ENCODE results near the gene ATP5MC3.

GRCh38 chr2:175180701-175181103 lies 808 bp downstream of the ATP5MC3 start:
- TF ChIP-seq POLR2AphosphoS5 (IDR thresholded peaks at IDR 0.05; ENCODE audit: low read depth): no peak
- TF ChIP-seq, protein P1, sequence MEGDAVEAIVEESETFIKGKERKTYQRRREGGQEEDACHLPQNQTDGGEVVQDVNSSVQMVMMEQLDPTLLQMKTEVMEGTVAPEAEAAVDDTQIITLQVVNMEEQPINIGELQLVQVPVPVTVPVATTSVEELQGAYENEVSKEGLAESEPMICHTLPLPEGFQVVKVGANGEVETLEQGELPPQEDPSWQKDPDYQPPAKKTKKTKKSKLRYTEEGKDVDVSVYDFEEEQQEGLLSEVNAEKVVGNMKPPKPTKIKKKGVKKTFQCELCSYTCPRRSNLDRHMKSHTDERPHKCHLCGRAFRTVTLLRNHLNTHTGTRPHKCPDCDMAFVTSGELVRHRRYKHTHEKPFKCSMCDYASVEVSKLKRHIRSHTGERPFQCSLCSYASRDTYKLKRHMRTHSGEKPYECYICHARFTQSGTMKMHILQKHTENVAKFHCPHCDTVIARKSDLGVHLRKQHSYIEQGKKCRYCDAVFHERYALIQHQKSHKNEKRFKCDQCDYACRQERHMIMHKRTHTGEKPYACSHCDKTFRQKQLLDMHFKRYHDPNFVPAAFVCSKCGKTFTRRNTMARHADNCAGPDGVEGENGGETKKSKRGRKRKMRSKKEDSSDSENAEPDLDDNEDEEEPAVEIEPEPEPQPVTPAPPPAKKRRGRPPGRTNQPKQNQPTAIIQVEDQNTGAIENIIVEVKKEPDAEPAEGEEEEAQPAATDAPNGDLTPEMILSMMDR (conservative IDR thresholded peaks at IDR 0.05; ENCODE audit: low read depth in 2 of 2): no peak
- TF ChIP-seq, protein P2, sequence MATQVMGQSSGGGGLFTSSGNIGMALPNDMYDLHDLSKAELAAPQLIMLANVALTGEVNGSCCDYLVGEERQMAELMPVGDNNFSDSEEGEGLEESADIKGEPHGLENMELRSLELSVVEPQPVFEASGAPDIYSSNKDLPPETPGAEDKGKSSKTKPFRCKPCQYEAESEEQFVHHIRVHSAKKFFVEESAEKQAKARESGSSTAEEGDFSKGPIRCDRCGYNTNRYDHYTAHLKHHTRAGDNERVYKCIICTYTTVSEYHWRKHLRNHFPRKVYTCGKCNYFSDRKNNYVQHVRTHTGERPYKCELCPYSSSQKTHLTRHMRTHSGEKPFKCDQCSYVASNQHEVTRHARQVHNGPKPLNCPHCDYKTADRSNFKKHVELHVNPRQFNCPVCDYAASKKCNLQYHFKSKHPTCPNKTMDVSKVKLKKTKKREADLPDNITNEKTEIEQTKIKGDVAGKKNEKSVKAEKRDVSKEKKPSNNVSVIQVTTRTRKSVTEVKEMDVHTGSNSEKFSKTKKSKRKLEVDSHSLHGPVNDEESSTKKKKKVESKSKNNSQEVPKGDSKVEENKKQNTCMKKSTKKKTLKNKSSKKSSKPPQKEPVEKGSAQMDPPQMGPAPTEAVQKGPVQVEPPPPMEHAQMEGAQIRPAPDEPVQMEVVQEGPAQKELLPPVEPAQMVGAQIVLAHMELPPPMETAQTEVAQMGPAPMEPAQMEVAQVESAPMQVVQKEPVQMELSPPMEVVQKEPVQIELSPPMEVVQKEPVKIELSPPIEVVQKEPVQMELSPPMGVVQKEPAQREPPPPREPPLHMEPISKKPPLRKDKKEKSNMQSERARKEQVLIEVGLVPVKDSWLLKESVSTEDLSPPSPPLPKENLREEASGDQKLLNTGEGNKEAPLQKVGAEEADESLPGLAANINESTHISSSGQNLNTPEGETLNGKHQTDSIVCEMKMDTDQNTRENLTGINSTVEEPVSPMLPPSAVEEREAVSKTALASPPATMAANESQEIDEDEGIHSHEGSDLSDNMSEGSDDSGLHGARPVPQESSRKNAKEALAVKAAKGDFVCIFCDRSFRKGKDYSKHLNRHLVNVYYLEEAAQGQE (IDR thresholded peaks at IDR 0.05; ENCODE audit: unreplicated experiment): no peak
- TF ChIP-seq NANOG (IDR thresholded peaks at IDR 0.05; ENCODE audit: borderline replicate concordance): no peak
- TF ChIP-seq EZH2 (IDR thresholded peaks at IDR 0.05; ENCODE audit: low read depth, unreplicated experiment): no peak
- no peak for TF ChIP-seq ETS1 (IDR thresholded peaks at IDR 0.05)
- no peak for TF ChIP-seq JUNB (IDR thresholded peaks at IDR 0.05; ENCODE audit: unreplicated experiment)
- no peak for TF ChIP-seq EZH2phosphoT487 (IDR thresholded peaks at IDR 0.05; ENCODE audit: unreplicated experiment)

All from GM23338 (cell line).